Measurements from ENCODE around the gene FUOM.
"Not testable (repeated sequence)": the region's sequence is repeated elsewhere in the genome, so short reads cannot be mapped to it uniquely, and the experiment has no call there.

Gene FUOM

GRCh38 chr10:133379801-133380666 is 22.2 kb upstream of the FUOM start:
- ChIA-PET POLR2A (ENCODE audit: low non-redundant PET) (no interaction called here), CTCF (no interaction called here)
- H3K27ac ChIP-seq: peak overlapping the region; percentile 79

DNA sequence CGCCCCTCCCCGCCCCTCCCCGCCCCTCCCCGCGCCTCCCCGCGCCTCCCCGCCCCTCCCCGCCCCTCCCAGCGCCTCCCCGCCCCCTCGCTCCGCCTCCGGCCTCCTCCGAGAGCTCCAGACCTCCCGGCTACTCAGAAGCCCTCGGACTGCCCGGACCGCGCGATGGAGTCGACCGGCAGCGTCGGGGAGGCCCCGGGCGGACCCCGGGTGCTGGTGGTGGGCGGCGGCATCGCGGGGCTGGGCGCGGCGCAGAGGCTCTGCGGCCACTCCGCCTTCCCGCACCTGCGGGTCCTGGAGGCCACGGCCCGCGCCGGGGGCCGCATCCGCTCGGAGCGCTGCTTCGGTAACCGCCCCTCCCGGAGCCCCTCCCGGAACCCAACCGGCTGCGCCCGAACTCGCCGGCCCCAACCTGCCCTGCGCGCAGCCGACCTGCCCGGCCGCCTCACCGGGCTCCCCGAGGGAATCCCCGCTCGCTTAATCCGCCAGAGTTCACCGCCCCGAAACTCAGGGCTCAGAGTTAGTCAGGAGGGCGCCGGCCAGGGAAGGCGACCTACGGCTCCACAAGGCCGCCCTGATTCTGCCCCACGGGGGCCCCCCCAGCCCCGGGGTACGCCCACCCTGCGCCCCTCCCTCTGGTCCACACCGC is 21.5 kb upstream of the FUOM start, which contains the start of gene PAOX:
TSS of gene PAOX (plus strand) at position 111 of the 649 bp plus-strand sequence. CDS start at position 166, 55 bp downstream.
- TF ChIP-seq, protein P1, sequence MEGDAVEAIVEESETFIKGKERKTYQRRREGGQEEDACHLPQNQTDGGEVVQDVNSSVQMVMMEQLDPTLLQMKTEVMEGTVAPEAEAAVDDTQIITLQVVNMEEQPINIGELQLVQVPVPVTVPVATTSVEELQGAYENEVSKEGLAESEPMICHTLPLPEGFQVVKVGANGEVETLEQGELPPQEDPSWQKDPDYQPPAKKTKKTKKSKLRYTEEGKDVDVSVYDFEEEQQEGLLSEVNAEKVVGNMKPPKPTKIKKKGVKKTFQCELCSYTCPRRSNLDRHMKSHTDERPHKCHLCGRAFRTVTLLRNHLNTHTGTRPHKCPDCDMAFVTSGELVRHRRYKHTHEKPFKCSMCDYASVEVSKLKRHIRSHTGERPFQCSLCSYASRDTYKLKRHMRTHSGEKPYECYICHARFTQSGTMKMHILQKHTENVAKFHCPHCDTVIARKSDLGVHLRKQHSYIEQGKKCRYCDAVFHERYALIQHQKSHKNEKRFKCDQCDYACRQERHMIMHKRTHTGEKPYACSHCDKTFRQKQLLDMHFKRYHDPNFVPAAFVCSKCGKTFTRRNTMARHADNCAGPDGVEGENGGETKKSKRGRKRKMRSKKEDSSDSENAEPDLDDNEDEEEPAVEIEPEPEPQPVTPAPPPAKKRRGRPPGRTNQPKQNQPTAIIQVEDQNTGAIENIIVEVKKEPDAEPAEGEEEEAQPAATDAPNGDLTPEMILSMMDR (conservative IDR thresholded peaks at IDR 0.05; ENCODE audit: low read depth): no peak
- POLR2A ChIA-PET (ENCODE audit: low non-redundant PET): no interaction called here
- peak; percentile 69 for DNase-seq (ENCODE audit: low spot score)
- CTCF ChIA-PET: interaction anchor here (0.6 kb wide), 2 partner anchors 10 to 50 kb away, joined by 3 read pairs; no protein-coding TSS in a partner anchor
- H3K27ac ChIP-seq: peak within 1 kb of the TSS; percentile 79

More at GRCh38 chr10:133379801-133380666, 22.2 kb upstream of the FUOM start:
- no peak for DNase-seq (ENCODE audit: low spot score)
- TF ChIP-seq, protein P1 (conservative IDR thresholded peaks at IDR 0.05; ENCODE audit: low read depth): no peak

DNA sequence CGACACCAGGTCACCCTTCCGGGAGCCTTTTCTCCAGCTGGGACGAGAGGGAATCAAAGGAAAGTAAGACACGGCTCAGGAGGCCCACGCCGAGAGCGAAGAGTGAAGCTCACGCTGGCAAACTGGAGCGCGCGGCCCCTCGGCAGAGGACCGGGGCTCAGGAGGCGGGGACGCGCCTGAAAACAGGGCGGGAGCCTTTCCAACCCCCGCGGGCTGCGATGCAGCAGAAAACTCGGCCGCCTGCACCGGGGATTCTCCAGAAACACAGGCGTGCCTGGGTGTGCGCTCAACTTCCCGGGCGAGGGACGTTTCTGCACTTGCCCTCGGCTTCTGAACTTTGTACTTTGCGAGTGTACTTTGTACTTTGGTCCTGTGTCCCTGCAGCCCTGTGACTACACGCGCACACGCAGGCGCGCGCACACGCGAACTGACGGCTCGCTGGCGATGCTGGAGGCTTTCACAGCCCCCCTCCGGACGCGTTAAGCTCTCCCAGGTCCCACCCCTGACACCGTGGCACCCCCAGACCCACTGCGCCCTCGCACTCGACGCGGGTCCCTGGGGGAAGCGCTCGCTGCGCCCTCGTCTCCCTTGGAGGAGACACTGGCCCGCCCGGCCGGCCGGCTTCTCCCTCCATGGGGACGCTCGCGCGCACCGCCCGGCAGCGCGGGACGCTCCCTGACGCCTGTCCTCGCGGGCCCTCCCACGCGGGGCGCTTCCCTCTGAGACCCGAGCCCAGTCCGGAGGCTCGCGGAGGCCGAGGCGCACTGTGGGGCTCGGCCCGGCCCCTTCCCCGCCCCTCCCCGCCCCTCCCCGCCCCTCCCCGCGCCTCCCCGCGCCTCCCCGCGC is 20.7 kb upstream of the FUOM start:
- DNase-seq (ENCODE audit: low spot score): peak; percentile 51
- H3K27ac ChIP-seq: peak overlapping the region; percentile 79
- POLR2A ChIA-PET (ENCODE audit: low non-redundant PET): no interaction called here
- TF ChIP-seq, protein P1 (conservative IDR thresholded peaks at IDR 0.05; ENCODE audit: low read depth): no peak
- CTCF ChIA-PET: interaction anchor here (0.6 to 1.0 kb wide), 3 partner anchors 9 to 49 kb away, joined by 3 read pairs; no protein-coding TSS in a partner anchor

DNA sequence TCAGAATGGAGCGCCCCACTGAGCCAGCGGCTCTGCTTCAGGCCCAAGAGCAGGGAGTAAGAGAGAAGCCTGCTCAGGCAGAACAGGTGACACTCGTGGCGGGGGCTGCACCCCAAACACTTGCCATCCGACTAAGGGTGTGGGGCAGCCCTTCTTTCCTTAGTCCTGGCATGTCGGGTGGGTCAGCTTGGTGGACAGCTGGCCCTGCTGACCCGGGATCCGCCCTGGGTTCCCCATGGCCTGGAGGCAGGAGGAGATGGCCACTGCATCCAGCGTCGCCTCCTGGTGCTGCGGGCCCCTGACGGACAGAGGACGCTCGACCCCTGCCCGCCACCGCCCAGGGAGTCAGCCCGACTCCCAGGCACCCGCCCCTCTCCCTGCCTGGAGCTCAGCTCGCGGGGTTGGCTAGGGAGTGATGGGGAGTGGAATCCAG is 20.0 kb upstream of the FUOM start:
- peak overlapping the region; percentile 79 for H3K27ac ChIP-seq
- DNase-seq (ENCODE audit: low spot score): no peak
- TF ChIP-seq, protein P1 (conservative IDR thresholded peaks at IDR 0.05; ENCODE audit: low read depth): no peak
- ChIA-PET CTCF (interaction anchor here (0.5 to 1.0 kb wide), 2 partner anchors 48 to 64 kb away, joined by 3 to 4 read pairs; no protein-coding TSS in a partner anchor), POLR2A (ENCODE audit: low non-redundant PET) (no interaction called here)

DNA sequence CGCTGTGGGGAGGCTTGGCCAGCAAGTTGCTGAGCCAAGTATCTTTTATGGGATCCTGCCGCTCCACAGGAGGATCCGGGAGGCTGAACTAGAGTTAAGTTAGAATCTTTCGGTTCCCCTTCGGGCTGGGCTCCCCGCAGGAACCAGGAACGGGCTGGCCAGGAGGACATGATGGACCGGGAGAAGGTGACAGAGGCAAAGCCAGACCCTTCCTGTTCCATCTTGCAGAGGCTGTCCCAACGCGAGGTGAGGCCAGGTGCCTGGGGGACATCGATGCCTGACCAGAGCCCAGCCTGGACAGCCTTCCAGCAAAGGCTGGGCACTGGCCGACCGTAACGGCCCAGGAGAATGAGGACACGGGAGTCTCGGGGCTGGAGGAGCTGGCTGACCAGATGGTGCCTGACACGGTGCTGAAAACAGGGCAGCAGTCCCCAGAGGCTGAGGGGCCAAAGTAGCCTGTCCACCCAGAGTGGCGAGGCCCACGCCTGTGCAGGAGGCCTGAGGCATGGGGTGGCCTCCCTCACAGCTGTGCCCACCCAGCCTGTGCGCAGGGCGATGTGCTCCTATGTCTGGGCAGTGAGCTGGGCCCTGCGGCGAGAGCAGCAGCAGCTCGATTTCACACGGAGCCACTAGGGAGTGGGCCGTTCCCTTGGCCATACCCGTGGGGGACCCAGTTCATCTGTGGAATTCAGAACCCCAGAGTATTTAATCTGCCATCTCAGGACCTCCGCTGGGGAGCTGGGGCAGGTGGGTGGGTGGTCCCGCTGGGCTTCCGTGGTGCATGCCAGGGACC is 19.4 kb upstream of the FUOM start:
- no peak for DNase-seq (ENCODE audit: low spot score)
- TF ChIP-seq, protein P1 (conservative IDR thresholded peaks at IDR 0.05; ENCODE audit: low read depth): no peak
- H3K27ac ChIP-seq: peak overlapping the region; percentile 79; the same call in 1 of the 2 replicates
- ChIA-PET CTCF (interaction anchor here (0.5 to 1.0 kb wide), 3 partner anchors 47 to 64 kb away, joined by 3 to 4 read pairs (median 3); no protein-coding TSS in a partner anchor), POLR2A (ENCODE audit: low non-redundant PET) (no interaction called here)

DNA sequence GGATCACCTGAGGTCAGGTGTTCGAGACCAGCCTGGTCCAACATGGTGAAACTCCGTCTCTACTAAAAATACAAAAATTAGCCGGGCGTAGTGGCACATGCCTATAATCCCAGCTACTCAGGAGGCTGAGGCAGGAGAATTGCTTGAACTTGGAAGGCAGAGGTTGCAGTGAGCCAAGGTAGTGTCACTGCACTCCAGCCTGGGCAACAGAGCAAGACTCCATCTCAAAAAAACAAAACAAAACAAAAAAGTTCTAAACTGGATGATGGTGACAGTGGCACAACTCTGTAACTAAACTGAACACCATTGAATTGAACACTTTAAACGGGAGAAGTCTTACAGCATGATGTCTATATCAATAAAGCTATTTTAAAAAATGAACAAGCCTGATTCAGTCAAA is 18.4 kb upstream of the FUOM start:
- POLR2A ChIA-PET (ENCODE audit: low non-redundant PET): not testable (repeated sequence)

More for the DNA sequence above, 18.4 kb upstream of the FUOM start:
- CTCF ChIA-PET: interaction anchor here (0.6 to 0.8 kb wide), 2 partner anchors 46 to 63 kb away, joined by 3 read pairs; no protein-coding TSS in a partner anchor
- not testable (repeated sequence) for H3K27ac ChIP-seq; DNase-seq (ENCODE audit: low spot score)

Data from RWPE1 (cell line).